ENCODE results near the gene TMEM266. TPM values are rescaled to one million over a fixed set of nuclear protein-coding genes. Genes with fewer than 3 reads are reported as not detected.

The TMEM266 gene
- total RNA-seq, 1 donor from 2014 or later: 0.16 TPM

DNA sequence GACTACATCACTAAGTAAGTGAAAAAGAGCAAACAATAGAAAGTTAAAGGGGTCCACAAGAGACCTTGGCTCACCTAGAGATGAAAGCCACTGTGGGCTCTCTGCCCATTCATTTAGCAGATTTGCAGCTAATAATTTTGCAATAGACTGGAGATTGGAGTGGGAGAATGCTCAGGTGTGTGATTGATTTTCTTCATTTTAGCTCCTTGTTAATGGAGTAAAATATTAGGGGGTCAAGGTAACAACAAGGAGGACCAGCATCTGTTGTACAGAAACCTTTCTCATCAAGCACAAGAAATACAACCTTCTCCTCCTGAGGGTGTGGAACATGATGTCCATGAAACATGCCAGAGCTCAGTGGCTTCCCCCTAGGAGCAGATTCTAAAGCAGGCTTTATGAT lies 63.2 kb downstream of the TMEM266 start:
- H3K27ac Mint-ChIP-seq: no peak overlapping the region
- no peaks in the 10 kb centered on the region for H3K4me1 Mint-ChIP-seq
- TF ChIP-seq, protein P1, sequence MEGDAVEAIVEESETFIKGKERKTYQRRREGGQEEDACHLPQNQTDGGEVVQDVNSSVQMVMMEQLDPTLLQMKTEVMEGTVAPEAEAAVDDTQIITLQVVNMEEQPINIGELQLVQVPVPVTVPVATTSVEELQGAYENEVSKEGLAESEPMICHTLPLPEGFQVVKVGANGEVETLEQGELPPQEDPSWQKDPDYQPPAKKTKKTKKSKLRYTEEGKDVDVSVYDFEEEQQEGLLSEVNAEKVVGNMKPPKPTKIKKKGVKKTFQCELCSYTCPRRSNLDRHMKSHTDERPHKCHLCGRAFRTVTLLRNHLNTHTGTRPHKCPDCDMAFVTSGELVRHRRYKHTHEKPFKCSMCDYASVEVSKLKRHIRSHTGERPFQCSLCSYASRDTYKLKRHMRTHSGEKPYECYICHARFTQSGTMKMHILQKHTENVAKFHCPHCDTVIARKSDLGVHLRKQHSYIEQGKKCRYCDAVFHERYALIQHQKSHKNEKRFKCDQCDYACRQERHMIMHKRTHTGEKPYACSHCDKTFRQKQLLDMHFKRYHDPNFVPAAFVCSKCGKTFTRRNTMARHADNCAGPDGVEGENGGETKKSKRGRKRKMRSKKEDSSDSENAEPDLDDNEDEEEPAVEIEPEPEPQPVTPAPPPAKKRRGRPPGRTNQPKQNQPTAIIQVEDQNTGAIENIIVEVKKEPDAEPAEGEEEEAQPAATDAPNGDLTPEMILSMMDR (IDR thresholded peaks at IDR 0.05): no peak
- ATAC-seq (ENCODE audit: low read depth) (no peak), DNase-seq (no peak)
- intact Hi-C loops (cut with micrococcal nuclease): no loop called here
- H3K9me3 Mint-ChIP-seq: no peaks in the 10 kb centered on the region
- peaks cover 19% of the 10 kb centered on the region for H3K27me3 Mint-ChIP-seq
- CTCF ChIA-PET: interaction anchor here (0.9 to 2.0 kb wide), 2 partner anchors 9 to 16 kb away, joined by 3 to 4 read pairs; no protein-coding TSS in a partner anchor
- H3K4me3 Mint-ChIP-seq: no peak overlapping the region
- POLR2A ChIA-PET: no interaction called here
- H3K36me3 Mint-ChIP-seq (ENCODE audit: low read depth): no peaks in the 10 kb centered on the region

DNA sequence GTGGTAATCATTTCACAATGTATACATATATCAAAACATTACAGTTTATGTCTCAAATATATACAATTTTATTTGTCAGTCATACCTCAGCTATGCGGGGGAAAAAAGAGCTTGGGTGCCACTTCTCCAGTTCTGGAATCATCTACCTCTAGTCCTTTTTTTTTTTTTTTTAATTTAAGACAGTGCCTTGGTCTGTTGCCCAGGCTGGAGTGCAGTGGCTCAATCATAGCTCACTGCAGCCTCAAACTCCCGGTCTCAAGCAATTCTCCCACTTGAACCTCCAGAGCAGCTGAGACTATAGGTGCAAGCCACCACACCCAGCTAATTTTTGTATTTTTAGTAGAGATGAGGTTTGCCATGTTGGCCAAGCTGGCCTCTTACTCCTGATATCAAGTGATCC lies 67.4 kb downstream of the TMEM266 start:
- Mint-ChIP-seq H3K4me3 (no peak overlapping the region), H3K9me3 (no peaks in the 10 kb centered on the region), H3K4me1 (no peaks in the 10 kb centered on the region), H3K27ac (no peak overlapping the region), H3K36me3 (ENCODE audit: low read depth) (no peaks in the 10 kb centered on the region), H3K27me3 (peaks cover 21% of the 10 kb centered on the region)
- TF ChIP-seq, protein P1 (IDR thresholded peaks at IDR 0.05): no peak
- ChIA-PET POLR2A (no interaction called here), CTCF (interaction anchor here (1.0 to 1.4 kb wide), 2 partner anchors 10 to 12 kb away, joined by 3 to 6 read pairs; no protein-coding TSS in a partner anchor)
- DNase-seq (no peak), ATAC-seq (ENCODE audit: low read depth) (no peak)
- intact Hi-C loops (cut with micrococcal nuclease): no loop called here

DNA sequence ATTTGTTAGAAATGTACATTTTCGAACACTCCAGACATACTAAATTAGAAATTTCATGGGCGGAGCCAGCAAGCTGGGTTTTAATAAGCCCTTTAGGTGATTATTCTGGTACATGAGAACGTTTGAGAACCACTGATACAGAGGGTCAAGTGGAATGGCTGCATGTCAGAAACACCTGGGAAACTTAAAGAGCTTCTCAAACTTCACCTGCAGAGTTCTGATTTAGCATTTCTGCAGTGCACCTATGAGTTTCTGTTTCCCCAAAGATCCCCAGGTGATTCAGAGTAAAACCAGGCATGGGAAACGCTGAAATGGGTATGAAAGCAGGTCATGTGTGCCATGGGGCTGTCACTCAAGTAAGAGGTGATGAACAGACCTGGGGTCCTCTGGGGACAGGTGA lies 68.1 kb downstream of the TMEM266 start:
- POLR2A ChIA-PET: no interaction called here
- Mint-ChIP-seq H3K27me3 (peaks cover 21% of the 10 kb centered on the region), H3K4me3 (no peak overlapping the region), H3K4me1 (no peaks in the 10 kb centered on the region), H3K36me3 (ENCODE audit: low read depth) (no peaks in the 10 kb centered on the region), H3K9me3 (no peaks in the 10 kb centered on the region), H3K27ac (no peak overlapping the region)
- intact Hi-C loops (cut with micrococcal nuclease): no loop called here
- TF ChIP-seq, protein P1 (IDR thresholded peaks at IDR 0.05): no peak
- ATAC-seq (ENCODE audit: low read depth) (no peak), DNase-seq (no peak)
- CTCF ChIA-PET: interaction anchor here (1.4 kb wide), 1 partner anchor 11 kb away, joined by 6 read pairs; no protein-coding TSS in a partner anchor

DNA sequence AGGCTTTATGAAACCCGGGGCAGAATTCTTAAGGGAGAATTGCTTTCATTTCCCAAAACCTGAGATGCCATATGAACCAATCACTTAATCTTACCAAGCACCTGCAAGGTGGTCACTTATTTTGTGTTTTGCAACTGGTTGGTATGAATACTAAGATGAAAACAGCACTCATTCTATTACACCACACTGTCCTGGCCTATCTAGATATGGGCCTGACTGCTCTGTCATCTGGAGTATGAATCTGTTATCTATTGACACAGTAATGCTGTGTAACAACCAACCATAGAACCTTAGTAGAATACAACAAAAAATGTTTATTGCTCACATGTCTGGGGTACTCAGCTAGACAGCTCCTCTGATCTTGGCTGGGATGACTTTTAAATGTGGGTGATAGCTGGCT lies 74.8 kb downstream of the TMEM266 start:
- Mint-ChIP-seq H3K4me3 (no peak overlapping the region), H3K9me3 (no peaks in the 10 kb centered on the region), H3K36me3 (ENCODE audit: low read depth) (no peaks in the 10 kb centered on the region), H3K27ac (no peak overlapping the region), H3K4me1 (peaks cover under 1% of the 10 kb centered on the region), H3K27me3 (peaks cover 7% of the 10 kb centered on the region)
- no peak for DNase-seq
- TF ChIP-seq, protein P1 (IDR thresholded peaks at IDR 0.05): no peak
- ATAC-seq (ENCODE audit: low read depth): no peak
- CTCF ChIA-PET: no interaction called here
- intact Hi-C loops (cut with micrococcal nuclease): no loop called here
- POLR2A ChIA-PET: no interaction called here

DNA sequence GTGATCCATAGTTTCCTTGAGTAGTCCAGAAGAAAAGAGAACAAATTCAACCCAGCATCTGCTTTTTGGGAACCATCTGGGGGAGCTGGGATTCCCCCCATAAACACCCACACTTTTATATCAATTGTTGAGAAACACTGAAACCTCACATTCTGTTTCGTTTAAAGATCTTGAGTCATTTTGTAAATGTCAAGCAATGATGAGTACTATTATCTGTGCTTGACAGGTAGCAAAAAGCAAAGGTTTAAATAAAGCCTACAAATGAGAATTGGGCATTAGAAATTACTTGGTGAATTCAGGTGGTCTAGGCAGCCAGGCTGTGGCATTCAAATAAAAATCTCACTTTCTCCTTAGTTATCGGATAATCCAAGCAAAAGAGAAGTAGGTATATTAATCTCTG lies 75.7 kb downstream of the TMEM266 start:
- CTCF ChIA-PET: interaction anchor here (5.9 kb wide), 1 partner anchor 325 kb away, joined by 64 read pairs; no protein-coding TSS in a partner anchor
- intact Hi-C loops (cut with micrococcal nuclease): no loop called here
- Mint-ChIP-seq H3K36me3 (ENCODE audit: low read depth) (no peaks in the 10 kb centered on the region), H3K27ac (no peak overlapping the region), H3K27me3 (peaks cover 5% of the 10 kb centered on the region), H3K4me1 (peaks cover 2% of the 10 kb centered on the region), H3K4me3 (no peak overlapping the region), H3K9me3 (no peaks in the 10 kb centered on the region)
- DNase-seq (no peak), ATAC-seq (ENCODE audit: low read depth) (no peak)
- POLR2A ChIA-PET: no interaction called here
- TF ChIP-seq, protein P1 (IDR thresholded peaks at IDR 0.05): no peak

Data from activated B cell treated with CpG ODN at 0.5 μM for 24 hours (primary cell).